ENCODE data around the gene FAM20A. TPM values are rescaled to one million over a fixed set of nuclear protein-coding genes. Genes with fewer than 3 reads are reported as not detected.

The FAM20A gene
- polyA plus RNA-seq, 4 donors, result 4.4 to 30.3 TPM; not detected in 2

DNA sequence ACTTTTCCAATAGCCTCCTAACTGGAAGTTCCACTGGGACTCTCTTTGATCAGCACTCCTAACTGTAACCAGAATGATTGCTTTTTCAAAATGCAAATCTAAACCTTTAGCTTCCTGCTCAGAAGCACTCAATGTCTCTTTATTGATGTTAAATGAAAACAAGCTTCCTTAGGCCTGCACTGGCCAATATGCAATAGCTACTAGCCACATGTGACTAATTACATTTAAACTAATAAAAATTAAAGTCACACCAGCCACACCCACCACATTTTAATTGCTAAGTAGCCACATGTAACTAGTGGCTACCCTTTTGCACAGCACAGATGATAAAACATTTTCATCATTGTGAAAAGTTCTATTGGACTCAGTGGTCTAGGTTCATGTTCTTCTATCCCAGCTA lies 31.8 kb downstream of the FAM20A start:
- DNase-seq, result no peak
- Histone ChIP-seq H3K27me3 (ENCODE audit: control insufficient read depth in 3 of 3, insufficient read depth in 3 of 3, low read length in 3 of 3) (peaks cover 0 to 2% (median 0%) of the 10 kb centered on the region in 3 donors), H3K9me3 (ENCODE audit: control insufficient read depth in 2 of 2, insufficient read depth in 1 of 2, low read depth in 1 of 2, low read length in 1 of 2) (no peaks in the 10 kb centered on the region), H3K27ac (ENCODE audit: low read depth in 1 of 3, low read length in 2 of 3) (no peak overlapping the region), H3K4me1 (ENCODE audit: control insufficient read depth in 3 of 3, insufficient read depth in 2 of 3, low read depth in 1 of 3, low read length in 2 of 3) (no peaks in the 10 kb centered on the region), H3K4me3 (ENCODE audit: low read depth in 1 of 3, low read length in 3 of 3) (no peak overlapping the region), H3K36me3 (ENCODE audit: control insufficient read depth in 3 of 3, insufficient read depth in 2 of 3, low read depth in 1 of 3, low read length in 3 of 3) (no peaks in the 10 kb centered on the region)
- FAIRE-seq, result no peak

DNA sequence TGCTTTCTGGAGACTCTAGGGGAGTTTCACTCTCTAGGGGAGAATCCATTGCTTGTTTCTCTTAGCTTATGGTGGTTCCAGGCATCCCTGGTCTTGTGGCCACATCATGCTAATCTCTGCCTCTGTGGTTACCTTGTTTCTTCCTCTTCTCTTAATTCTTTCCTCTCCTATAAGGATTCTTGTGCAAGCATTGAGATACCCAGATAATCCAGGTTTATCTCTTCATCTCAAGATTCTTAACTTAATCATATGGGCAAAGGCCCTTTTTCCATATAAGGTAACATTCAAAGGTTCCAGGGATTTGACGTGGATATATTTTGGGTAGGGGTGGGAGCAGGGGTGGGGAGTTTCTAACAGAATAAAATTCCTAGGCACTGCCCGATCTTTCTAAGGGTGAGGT lies 32.6 kb downstream of the FAM20A start:
- Histone ChIP-seq H3K27me3 (ENCODE audit: control insufficient read depth in 3 of 3, insufficient read depth in 3 of 3, low read length in 3 of 3) (peaks cover 0 to 2% (median 0%) of the 10 kb centered on the region in 3 donors), H3K9me3 (ENCODE audit: control insufficient read depth in 2 of 2, insufficient read depth in 1 of 2, low read depth in 1 of 2, low read length in 1 of 2) (no peaks in the 10 kb centered on the region), H3K36me3 (ENCODE audit: control insufficient read depth in 3 of 3, insufficient read depth in 2 of 3, low read depth in 1 of 3, low read length in 3 of 3) (no peaks in the 10 kb centered on the region), H3K27ac (ENCODE audit: low read depth in 1 of 3, low read length in 2 of 3) (no peak overlapping the region), H3K4me3 (ENCODE audit: low read depth in 1 of 3, low read length in 3 of 3) (no peak overlapping the region), H3K4me1 (ENCODE audit: control insufficient read depth in 3 of 3, insufficient read depth in 2 of 3, low read depth in 1 of 3, low read length in 2 of 3) (no peaks in the 10 kb centered on the region)
- no peak for FAIRE-seq
- WGBS, 3 donors, result 65 to 77% (median 68%) methylated on average over 2 of the region's 2 CpGs
- no peak for DNase-seq

DNA sequence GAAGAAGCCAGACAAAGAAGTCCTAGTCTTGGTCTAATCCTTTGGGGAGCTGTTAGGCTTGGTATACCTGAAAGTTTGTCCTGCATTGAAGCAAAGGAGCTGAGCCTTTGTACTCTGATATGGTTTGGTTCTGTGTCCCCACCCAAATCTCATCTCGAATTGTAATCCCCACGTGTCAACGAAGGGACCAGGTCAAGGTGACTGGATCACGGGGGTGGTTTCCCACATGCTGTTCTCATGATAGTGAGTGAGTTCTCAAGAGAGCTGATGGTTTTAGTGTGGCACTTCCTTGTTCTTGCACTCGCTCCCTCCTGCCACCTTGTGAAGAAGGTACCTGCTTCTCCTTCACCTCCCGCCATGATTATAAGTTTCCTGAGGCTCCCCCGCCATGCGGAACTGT lies 33.6 kb downstream of the FAM20A start:
- no peaks in the 10 kb centered on the region for H3K9me3 ChIP-seq (ENCODE audit: control insufficient read depth in 2 of 2, insufficient read depth in 1 of 2, low read depth in 1 of 2, low read length in 1 of 2)
- peaks cover 0 to 2% (median 0%) of the 10 kb centered on the region in 3 donors for H3K27me3 ChIP-seq (ENCODE audit: control insufficient read depth in 3 of 3, insufficient read depth in 3 of 3, low read length in 3 of 3)
- FAIRE-seq (no peak), DNase-seq (no peak)
- no peaks in the 10 kb centered on the region for H3K4me1 ChIP-seq (ENCODE audit: control insufficient read depth in 3 of 3, insufficient read depth in 2 of 3, low read depth in 1 of 3, low read length in 2 of 3)
- H3K27ac ChIP-seq (ENCODE audit: low read depth in 1 of 3, low read length in 2 of 3), result no peak overlapping the region
- H3K36me3 ChIP-seq (ENCODE audit: control insufficient read depth in 3 of 3, insufficient read depth in 2 of 3, low read depth in 1 of 3, low read length in 3 of 3), result no peaks in the 10 kb centered on the region
- WGBS, 3 donors, result 78 to 88% (median 87%) methylated on average over 8 of the region's 8 CpGs
- H3K4me3 ChIP-seq (ENCODE audit: low read depth in 1 of 3, low read length in 3 of 3), result no peak overlapping the region

DNA sequence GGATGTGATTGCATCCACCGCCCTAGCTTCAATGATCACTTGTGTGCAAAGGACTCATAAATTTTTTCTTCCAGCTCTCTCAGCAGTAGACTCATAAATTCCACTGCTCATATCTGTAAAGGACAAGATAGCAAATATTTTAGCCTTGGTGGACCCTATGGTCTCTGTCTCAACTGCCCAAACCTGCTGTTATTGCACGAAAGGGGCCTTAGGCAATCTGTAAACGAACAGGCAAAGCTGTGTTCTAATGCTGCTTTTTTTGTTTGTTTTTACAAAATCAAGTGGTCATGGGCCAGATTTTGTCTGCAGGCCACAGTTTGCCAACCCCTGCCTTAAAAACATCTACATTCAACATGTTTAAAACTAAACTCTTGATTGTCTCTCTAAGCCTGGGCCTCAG lies 34.1 kb downstream of the FAM20A start:
- Histone ChIP-seq H3K27ac (ENCODE audit: low read depth in 1 of 3, low read length in 2 of 3) (no peak overlapping the region), H3K36me3 (ENCODE audit: control insufficient read depth in 3 of 3, insufficient read depth in 2 of 3, low read depth in 1 of 3, low read length in 3 of 3) (no peaks in the 10 kb centered on the region), H3K9me3 (ENCODE audit: control insufficient read depth in 2 of 2, insufficient read depth in 1 of 2, low read depth in 1 of 2, low read length in 1 of 2) (no peaks in the 10 kb centered on the region), H3K27me3 (ENCODE audit: control insufficient read depth in 3 of 3, insufficient read depth in 3 of 3, low read length in 3 of 3) (no peaks in the 10 kb centered on the region), H3K4me3 (ENCODE audit: low read depth in 1 of 3, low read length in 3 of 3) (no peak overlapping the region), H3K4me1 (ENCODE audit: control insufficient read depth in 3 of 3, insufficient read depth in 2 of 3, low read depth in 1 of 3, low read length in 2 of 3) (no peaks in the 10 kb centered on the region)
- FAIRE-seq, result no peak
- no peak for DNase-seq
- WGBS, 3 donors, result 67 to 80% (median 68%) methylated on average over 3 of the region's 3 CpGs

DNA sequence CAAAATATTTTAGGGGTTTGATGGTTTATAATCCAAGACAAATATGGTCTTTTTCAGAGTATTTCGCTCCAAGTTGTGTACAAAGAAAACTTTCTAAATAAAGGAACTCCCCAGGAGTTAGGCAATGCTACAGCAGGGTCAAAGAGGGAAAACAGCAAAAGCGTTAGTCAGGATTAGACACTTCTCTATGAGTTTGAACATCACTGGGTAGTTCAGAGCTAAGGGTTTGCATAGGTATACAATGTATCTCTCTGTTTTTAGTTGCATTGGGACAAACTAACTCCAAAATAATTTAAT lies 34.8 kb downstream of the FAM20A start:
- no peak overlapping the region for H3K27ac ChIP-seq (ENCODE audit: low read depth in 1 of 3, low read length in 2 of 3)
- no peaks in the 10 kb centered on the region for H3K27me3 ChIP-seq (ENCODE audit: control insufficient read depth in 3 of 3, insufficient read depth in 3 of 3, low read length in 3 of 3)
- H3K4me1 ChIP-seq (ENCODE audit: control insufficient read depth in 3 of 3, insufficient read depth in 2 of 3, low read depth in 1 of 3, low read length in 2 of 3), result no peaks in the 10 kb centered on the region
- no peak for FAIRE-seq
- no peaks in the 10 kb centered on the region for H3K9me3 ChIP-seq (ENCODE audit: control insufficient read depth in 2 of 2, insufficient read depth in 1 of 2, low read depth in 1 of 2, low read length in 1 of 2)
- no peak for DNase-seq
- H3K36me3 ChIP-seq (ENCODE audit: control insufficient read depth in 3 of 3, insufficient read depth in 2 of 3, low read depth in 1 of 3, low read length in 3 of 3), result no peaks in the 10 kb centered on the region
- 66 to 68% (median 68%) methylated on average over 2 of the region's 2 CpGs for WGBS, 3 donors
- no peak overlapping the region for H3K4me3 ChIP-seq (ENCODE audit: low read depth in 1 of 3, low read length in 3 of 3)

DNA sequence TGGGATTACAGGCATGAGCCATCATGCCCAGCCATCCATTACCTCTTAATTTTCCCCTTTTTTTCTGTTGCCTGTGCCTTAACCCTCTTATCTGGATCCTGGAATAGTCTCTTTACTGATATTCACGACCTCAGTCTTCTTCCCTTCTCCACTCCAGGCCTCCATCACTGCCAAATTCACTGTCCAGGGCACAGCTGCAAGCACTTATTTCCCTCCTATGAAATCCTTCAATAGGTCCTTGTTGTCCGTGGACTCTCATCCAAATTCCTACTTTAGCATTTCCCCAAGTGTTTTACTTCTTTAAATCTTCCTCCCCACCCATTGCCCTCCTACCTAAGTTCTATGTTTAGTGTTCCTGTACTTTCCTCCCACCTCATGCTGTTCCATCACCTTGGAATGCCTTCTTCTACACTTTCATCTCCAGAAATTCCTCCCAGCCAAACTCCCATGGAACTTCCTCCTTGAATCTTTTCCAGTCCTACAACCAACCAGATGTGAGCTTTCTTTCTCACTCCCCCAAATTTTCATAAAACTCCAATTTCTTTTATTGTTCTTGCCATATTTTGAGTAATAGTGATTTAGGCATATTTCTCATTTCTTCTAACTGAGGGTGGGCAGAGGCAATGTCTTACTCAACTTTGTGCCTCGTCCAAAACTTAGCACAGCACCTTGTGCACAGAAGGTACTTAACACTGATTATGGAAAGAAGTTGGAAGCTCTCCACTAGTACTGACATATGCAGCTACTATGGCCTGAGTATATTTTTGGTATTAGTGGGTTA lies 35.3 kb downstream of the FAM20A start:
- H3K27me3 ChIP-seq (ENCODE audit: control insufficient read depth in 3 of 3, insufficient read depth in 3 of 3, low read length in 3 of 3), result no peaks in the 10 kb centered on the region
- DNase-seq, result no peak
- H3K4me3 ChIP-seq (ENCODE audit: low read depth in 1 of 3, low read length in 3 of 3), result no peak overlapping the region
- no peaks in the 10 kb centered on the region for H3K9me3 ChIP-seq (ENCODE audit: control insufficient read depth in 2 of 2, insufficient read depth in 1 of 2, low read depth in 1 of 2, low read length in 1 of 2)
- WGBS, 3 donors, result 60 to 70% (median 60%) methylated on average over 3 of the region's 3 CpGs
- FAIRE-seq, result no peak
- H3K27ac ChIP-seq (ENCODE audit: low read depth in 1 of 3, low read length in 2 of 3), result no peak overlapping the region
- H3K36me3 ChIP-seq (ENCODE audit: control insufficient read depth in 3 of 3, insufficient read depth in 2 of 3, low read depth in 1 of 3, low read length in 3 of 3), result no peaks in the 10 kb centered on the region
- no peaks in the 10 kb centered on the region for H3K4me1 ChIP-seq (ENCODE audit: control insufficient read depth in 3 of 3, insufficient read depth in 2 of 3, low read depth in 1 of 3, low read length in 2 of 3)

DNA sequence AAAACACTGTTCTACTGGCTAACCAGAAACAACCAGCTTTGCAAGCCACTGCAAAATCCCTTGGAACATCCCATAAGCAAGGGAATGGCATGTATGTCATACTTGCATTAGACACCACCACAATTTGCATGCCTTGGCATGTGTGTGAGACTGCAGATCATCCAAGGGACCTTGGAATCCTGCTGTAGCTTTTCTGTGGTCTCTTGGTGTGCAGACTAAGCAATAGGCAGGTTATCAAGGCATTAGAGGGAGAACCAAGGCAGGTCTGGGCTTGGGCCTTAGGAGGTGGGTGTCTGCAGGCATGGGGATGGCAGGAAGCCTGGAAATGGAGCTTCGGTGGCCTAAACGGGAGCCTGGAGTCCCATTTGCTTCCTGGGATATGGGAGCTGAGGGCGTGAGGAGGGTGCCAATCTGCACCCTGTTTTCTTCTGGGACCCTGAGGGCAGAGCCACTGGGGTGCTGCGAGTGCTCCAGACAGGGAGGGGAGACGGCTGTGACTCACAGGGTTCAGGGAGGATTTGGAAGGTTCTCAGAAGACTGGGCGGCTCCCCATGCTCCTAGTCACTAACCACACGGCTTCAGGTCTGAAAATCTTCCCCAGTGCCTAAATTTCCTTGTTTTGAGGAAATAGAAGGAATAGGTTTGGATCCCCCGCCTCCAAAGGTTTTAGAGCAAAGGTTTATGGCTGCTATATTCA lies 36.6 kb downstream of the FAM20A start:
- Histone ChIP-seq H3K36me3 (ENCODE audit: control insufficient read depth in 3 of 3, insufficient read depth in 2 of 3, low read depth in 1 of 3, low read length in 3 of 3) (no peaks in the 10 kb centered on the region), H3K9me3 (ENCODE audit: control insufficient read depth in 2 of 2, insufficient read depth in 1 of 2, low read depth in 1 of 2, low read length in 1 of 2) (no peaks in the 10 kb centered on the region), H3K4me1 (ENCODE audit: control insufficient read depth in 3 of 3, insufficient read depth in 2 of 3, low read depth in 1 of 3, low read length in 2 of 3) (no peaks in the 10 kb centered on the region), H3K27ac (ENCODE audit: low read depth in 1 of 3, low read length in 2 of 3) (no peak overlapping the region), H3K4me3 (ENCODE audit: low read depth in 1 of 3, low read length in 3 of 3) (no peak overlapping the region), H3K27me3 (ENCODE audit: control insufficient read depth in 3 of 3, insufficient read depth in 3 of 3, low read length in 3 of 3) (no peaks in the 10 kb centered on the region)
- no peak for FAIRE-seq
- no peak for DNase-seq
- 73 to 87% (median 82%) methylated on average over 8 of the region's 8 CpGs for WGBS, 3 donors

DNA sequence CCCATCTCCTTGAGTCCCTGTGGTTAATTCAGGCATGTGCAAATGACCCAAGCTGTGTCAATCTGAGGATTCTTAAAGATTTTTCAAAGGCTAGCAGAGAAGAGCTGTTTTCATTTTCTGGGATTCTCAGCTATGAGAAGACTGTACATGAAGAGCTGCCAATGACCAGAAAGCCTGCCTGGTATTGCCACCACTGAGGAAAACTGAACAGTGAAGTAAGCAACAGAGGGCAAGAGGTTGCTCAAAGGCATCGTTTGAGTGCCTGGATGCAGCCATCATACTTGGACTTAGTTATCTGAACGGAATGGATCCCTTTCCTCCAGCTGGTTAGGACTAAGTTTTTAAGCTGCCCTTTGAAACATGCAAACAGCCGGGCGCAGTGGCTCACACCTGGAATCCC lies 38.4 kb downstream of the FAM20A start:
- Histone ChIP-seq H3K27ac (ENCODE audit: low read depth in 1 of 3, low read length in 2 of 3) (no peak overlapping the region), H3K4me3 (ENCODE audit: low read depth in 1 of 3, low read length in 3 of 3) (no peak overlapping the region), H3K9me3 (ENCODE audit: control insufficient read depth in 2 of 2, insufficient read depth in 1 of 2, low read depth in 1 of 2, low read length in 1 of 2) (no peaks in the 10 kb centered on the region), H3K36me3 (ENCODE audit: control insufficient read depth in 3 of 3, insufficient read depth in 2 of 3, low read depth in 1 of 3, low read length in 3 of 3) (no peaks in the 10 kb centered on the region), H3K4me1 (ENCODE audit: control insufficient read depth in 3 of 3, insufficient read depth in 2 of 3, low read depth in 1 of 3, low read length in 2 of 3) (no peaks in the 10 kb centered on the region), H3K27me3 (ENCODE audit: control insufficient read depth in 3 of 3, insufficient read depth in 3 of 3, low read length in 3 of 3) (no peaks in the 10 kb centered on the region)
- FAIRE-seq (no peak), DNase-seq (no peak)
- WGBS, 3 donors, result 46 to 81% (median 57%) methylated on average over 4 of the region's 4 CpGs

Data from small intestine (tissue), 7 donors.